Stomach (tissue), 9 donors: ENCODE measurements around the gene HLA-A. TPM values are rescaled to one million over a fixed set of nuclear protein-coding genes. Genes with fewer than 3 reads are reported as not detected.
A peak's percentile ranks its signal among the peaks of the same experiment; 100 is the strongest.
"Not testable (repeated sequence)": the region's sequence is repeated elsewhere in the genome, so short reads cannot be mapped to it uniquely, and the experiment has no call there.

Experiments used
- DNase-seq, 2 donors: peaks; one replicate each; pipeline versions ENCODE4 v3.0.0 to v3.0.0-alpha.2; 2013 to 2019
- H3K27ac ChIP-seq, 5 donors: fragments of 200-600 bp in 4 of 5; sonication (generic) in 4 of 5; one replicate each; pipeline ENCODE4 v1.5.1; 2013 to 2019; ENCODE audit warnings: mild to moderate bottlenecking in 1 of 5, moderate library complexity in 1 of 5
- H3K27me3 ChIP-seq, 3 donors: fragments of 200-600 bp; sonication (generic); one replicate each; pipeline ENCODE4 v1.5.1; 2017 to 2019; ENCODE audit warnings: mixed run types in 1 of 3
- H3K36me3 ChIP-seq, 4 donors: fragments of 200-600 bp; sonication (generic); 1 replicate in 3 of 4; 2 replicates in 1 of 4; pipeline ENCODE4 v1.5.1; 2016 to 2019
- H3K4me1 ChIP-seq, 4 donors: fragments of 200-600 bp; sonication (generic); one replicate each; pipeline ENCODE4 v1.5.1; 2016 to 2019
- H3K4me3 ChIP-seq, 4 donors: fragments of 200-600 bp; sonication (generic) in 3 of 4; one replicate each; pipeline ENCODE4 v1.5.1; 2016 to 2019; ENCODE audit warnings: mild to moderate bottlenecking in 1 of 4
- H3K9me3 ChIP-seq, 4 donors: fragments of 200-600 bp; sonication (generic); one replicate each; pipeline ENCODE4 v1.5.1; 2016 to 2019
- CTCF ChIP-seq, 7 experiments: fragments of 450-650 bp in 4 of 7; fragments of 200-600 bp in 3 of 7; sonication (generic) in 3 of 7; IDR thresholded peaks; one replicate each; pipeline ENCODE4 v1.5.1; 2016 to 2019; ENCODE audit warnings: antibody characterized with exemption in 7 of 7, control low read depth in 2 of 7, mild to moderate bottlenecking in 1 of 7
- EP300 ChIP-seq: sonication (generic); formaldehyde crosslinking; IDR thresholded peaks from one replicate; pipeline ENCODE4 v1.6.1; 2017; ENCODE audit warnings: antibody characterized with exemption
- POLR2A ChIP-seq, 4 donors: fragments of 450-650 bp; IDR thresholded peaks; one replicate each; pipeline ENCODE4 v1.6.1; 2016; ENCODE audit warnings: antibody characterized with exemption in 4 of 4, control low read depth in 2 of 4, mild to moderate bottlenecking in 1 of 4, moderate library complexity in 1 of 4
- POLR2AphosphoS5 ChIP-seq, 3 donors: sonication (generic); formaldehyde crosslinking; IDR thresholded peaks; one replicate each; pipeline ENCODE4 v1.6.1; 2016; ENCODE audit warnings: antibody characterized with exemption in 3 of 3
- WGBS, 5 donors: extraction: QIAGEN DNeasy Blood & Tissue Kit in 3 of 5; methylation state at CpG; one replicate each; pipeline versions ENCODE4 v1.1.5 to v1.1.7; 2013 to 2018; 5-methylcytosine and 5-hydroxymethylcytosine counted together
- intact Hi-C: fragments of 100-400 bp; cut with DNase I; formaldehyde crosslinking; loops from one replicate; pipeline ENCODE4 v1.15.1; 2023; ENCODE audit warnings: low total_unique reads
- polyA plus RNA-seq, 3 donors: library from polyadenylated mRNA; stranded (reverse); fragments of 200-250 nt; gene quantifications; one replicate each; pipeline ENCODE4 v1.2.3, GENCODE V29; 2013
- total RNA-seq, 5 donors: library from RNA; depleted of rRNA; stranded (reverse); fragments of >200 nt; gene quantifications; one replicate each; pipeline versions ENCODE4 v1.1.0 to v1.2.3, GENCODE V29; 2014 to 2016
- donor health status: healthy with polysubstance abuse.
- donor health status: Bipolar disorder and iron deficiency.
- donor health status: healthy.

HLA-A gene
- total and polyA plus RNA-seq, 8 donors: 142 to 910 (median 303) TPM

GRCh38 chr6:29925727-29926412 is 16.5 kb upstream of the HLA-A start:
- H3K27me3 ChIP-seq: no peaks in the 10 kb centered on the region
- intact Hi-C loops: no loop called here
- H3K4me1 ChIP-seq: no peaks in the 10 kb centered on the region
- DNase-seq: peak in 1 of 2 donors; percentile 81
- H3K27ac ChIP-seq: peak overlapping the region in 4 of 5 donors; percentile 83 to 94 (median 92)
- no peaks in the 10 kb centered on the region for H3K36me3 ChIP-seq
- TF ChIP-seq EP300: no peak
- TF ChIP-seq POLR2AphosphoS5 (IDR thresholded peaks at IDR 0.05): no peak
- no peak for TF ChIP-seq POLR2A (IDR thresholded peaks at IDR 0.05)
- TF ChIP-seq CTCF (IDR thresholded peaks at IDR 0.05): no peak
- 35 to 64% (median 42%) methylated on average over 17 to 24 of the region's 24 CpGs; no CpG with 5 or more reads in 1 of the 5 donors for WGBS, 5 donors
- H3K9me3 ChIP-seq: no peaks in the 10 kb centered on the region
- H3K4me3 ChIP-seq: peak overlapping the region in 3 of 4 donors; percentile 37 to 66 (median 59)

- Histone ChIP-seq H3K27me3 (no peaks in the 10 kb centered on the region), H3K4me3 (peak overlapping the region in 3 of 4 donors; percentile 37 to 66 (median 59)), H3K36me3 (no peaks in the 10 kb centered on the region), H3K9me3 (no peaks in the 10 kb centered on the region), H3K4me1 (no peaks in the 10 kb centered on the region), H3K27ac (peak overlapping the region in 4 of 5 donors; percentile 83 to 94 (median 92))
- peak; percentile 84 to 93 for DNase-seq
- 1 to 3% (median 1%) methylated on average over 28 to 82 of the region's 82 CpGs; no CpG with 5 or more reads in 1 of the 5 donors for WGBS, 5 donors
- intact Hi-C loops: no loop called here
- TF ChIP-seq CTCF (IDR thresholded peaks at IDR 0.05): no peak
- TF ChIP-seq EP300: no peak
- TF ChIP-seq POLR2AphosphoS5 (IDR thresholded peaks at IDR 0.05): peak in 1 of 3 donors; percentile 66
- no peak for TF ChIP-seq POLR2A (IDR thresholded peaks at IDR 0.05)
Measured at GRCh38 chr6:29926413-29927274, 15.7 kb upstream of the HLA-A start.

GRCh38 chr6:29927275-29927569 is 15.1 kb upstream of the HLA-A start:
- Histone ChIP-seq H3K4me1 (no peaks in the 10 kb centered on the region), H3K27me3 (no peaks in the 10 kb centered on the region), H3K9me3 (no peaks in the 10 kb centered on the region), H3K36me3 (no peaks in the 10 kb centered on the region), H3K4me3 (peak overlapping the region in 3 of 4 donors; percentile 37 to 66 (median 59)), H3K27ac (peak overlapping the region in 4 of 5 donors; percentile 70 to 94 (median 88))
- no peak for DNase-seq
- intact Hi-C loops: no loop called here
- 9 to 25% (median 11%) methylated on average over 15 to 16 of the region's 16 CpGs; no CpG with 5 or more reads in 1 of the 5 donors for WGBS, 5 donors
- TF ChIP-seq POLR2A (IDR thresholded peaks at IDR 0.05): no peak
- no peak for TF ChIP-seq POLR2AphosphoS5 (IDR thresholded peaks at IDR 0.05)
- TF ChIP-seq CTCF (IDR thresholded peaks at IDR 0.05): no peak
- no peak for TF ChIP-seq EP300

- DNase-seq: no peak
- 37 to 91% (median 68%) methylated on average over 4 to 6 of the region's 6 CpGs; no CpG with 5 or more reads in 1 of the 5 donors for WGBS, 5 donors
- intact Hi-C loops: no loop called here
Measured at GRCh38 chr6:29927841-29928388, 14.4 kb upstream of the HLA-A start.

GRCh38 chr6:29930047-29930446 is 12.3 kb upstream of the HLA-A start:
- intact Hi-C loops, H3K36me3 ChIP-seq, H3K4me3 ChIP-seq, H3K27ac ChIP-seq, DNase-seq, H3K9me3 ChIP-seq, H3K4me1 ChIP-seq, H3K27me3 ChIP-seq: not testable (repeated sequence)
- 70 to 88% (median 82%) methylated on average over 7 of the region's 7 CpGs; no CpG with 5 or more reads in 1 of the 5 donors for WGBS, 5 donors

More at GRCh38 chr6:29927841-29928388, 14.4 kb upstream of the HLA-A start:
- no peak for TF ChIP-seq CTCF (IDR thresholded peaks at IDR 0.05)
- TF ChIP-seq POLR2AphosphoS5 (IDR thresholded peaks at IDR 0.05): no peak
- no peak for TF ChIP-seq POLR2A (IDR thresholded peaks at IDR 0.05)
- no peak for TF ChIP-seq EP300
- Histone ChIP-seq H3K4me3 (no peak overlapping the region), H3K36me3 (no peaks in the 10 kb centered on the region), H3K27me3 (no peaks in the 10 kb centered on the region), H3K27ac (no peak overlapping the region), H3K9me3 (no peaks in the 10 kb centered on the region), H3K4me1 (no peaks in the 10 kb centered on the region)
